ENCODE results near the gene BRME1.

DNA sequence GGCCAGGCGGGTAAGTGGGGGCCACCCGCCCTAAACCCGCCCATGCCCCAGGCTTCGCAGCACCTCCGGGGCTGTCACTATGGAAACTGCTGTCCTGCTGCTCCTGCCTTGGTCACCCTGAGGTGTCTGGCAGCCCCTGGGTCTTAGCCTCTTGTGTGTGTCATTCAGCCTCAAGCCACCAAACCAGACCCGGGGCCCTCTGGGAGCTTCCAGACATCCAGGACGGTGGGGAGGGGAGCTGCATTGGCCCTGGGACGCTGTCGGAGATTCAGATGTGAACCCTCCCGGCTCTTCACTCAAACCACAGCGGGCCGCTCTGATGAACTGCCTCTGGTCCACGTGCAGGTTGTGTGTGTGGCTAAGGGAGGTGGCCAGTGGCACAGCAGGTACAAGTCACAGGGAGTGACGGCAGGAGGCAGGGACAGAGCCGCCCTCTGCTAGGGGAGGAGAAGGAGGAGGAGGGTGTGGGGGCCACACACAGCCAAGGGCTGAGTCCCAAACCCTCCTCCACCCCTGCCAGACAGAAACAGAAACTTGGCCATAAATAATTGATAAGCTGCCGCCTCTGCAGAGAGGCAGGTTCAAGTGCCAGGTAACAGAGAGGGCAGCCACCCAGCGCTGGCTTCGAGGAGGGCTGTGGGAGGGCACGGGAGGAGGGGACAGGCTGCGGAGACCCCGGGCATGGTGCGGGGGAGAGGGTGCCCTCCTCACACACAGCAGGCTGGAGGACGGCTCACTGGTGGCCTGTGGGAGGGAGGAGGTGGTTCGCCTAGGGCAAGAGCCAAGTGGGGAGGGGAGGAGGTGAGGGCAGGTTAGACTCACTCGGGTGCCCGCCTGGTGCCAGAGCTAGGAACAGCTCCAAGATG, 21.0 kb downstream of the BRME1 start:
- TF ChIP-seq ZNF121 (CRISPR knock-in tag; IDR thresholded peaks at IDR 0.05) = no peak
- TF ChIP-seq CC2D1A (CRISPR knock-in tag; IDR thresholded peaks at IDR 0.05) = no peak
- TF ChIP-seq, protein P1, sequence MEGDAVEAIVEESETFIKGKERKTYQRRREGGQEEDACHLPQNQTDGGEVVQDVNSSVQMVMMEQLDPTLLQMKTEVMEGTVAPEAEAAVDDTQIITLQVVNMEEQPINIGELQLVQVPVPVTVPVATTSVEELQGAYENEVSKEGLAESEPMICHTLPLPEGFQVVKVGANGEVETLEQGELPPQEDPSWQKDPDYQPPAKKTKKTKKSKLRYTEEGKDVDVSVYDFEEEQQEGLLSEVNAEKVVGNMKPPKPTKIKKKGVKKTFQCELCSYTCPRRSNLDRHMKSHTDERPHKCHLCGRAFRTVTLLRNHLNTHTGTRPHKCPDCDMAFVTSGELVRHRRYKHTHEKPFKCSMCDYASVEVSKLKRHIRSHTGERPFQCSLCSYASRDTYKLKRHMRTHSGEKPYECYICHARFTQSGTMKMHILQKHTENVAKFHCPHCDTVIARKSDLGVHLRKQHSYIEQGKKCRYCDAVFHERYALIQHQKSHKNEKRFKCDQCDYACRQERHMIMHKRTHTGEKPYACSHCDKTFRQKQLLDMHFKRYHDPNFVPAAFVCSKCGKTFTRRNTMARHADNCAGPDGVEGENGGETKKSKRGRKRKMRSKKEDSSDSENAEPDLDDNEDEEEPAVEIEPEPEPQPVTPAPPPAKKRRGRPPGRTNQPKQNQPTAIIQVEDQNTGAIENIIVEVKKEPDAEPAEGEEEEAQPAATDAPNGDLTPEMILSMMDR (CRISPR knock-in tag; IDR thresholded peaks at IDR 0.05) = no peak
- TF ChIP-seq IRF9 (CRISPR knock-in tag; IDR thresholded peaks at IDR 0.05; ENCODE audit: borderline replicate concordance) = no peak
- TF ChIP-seq, protein P2, sequence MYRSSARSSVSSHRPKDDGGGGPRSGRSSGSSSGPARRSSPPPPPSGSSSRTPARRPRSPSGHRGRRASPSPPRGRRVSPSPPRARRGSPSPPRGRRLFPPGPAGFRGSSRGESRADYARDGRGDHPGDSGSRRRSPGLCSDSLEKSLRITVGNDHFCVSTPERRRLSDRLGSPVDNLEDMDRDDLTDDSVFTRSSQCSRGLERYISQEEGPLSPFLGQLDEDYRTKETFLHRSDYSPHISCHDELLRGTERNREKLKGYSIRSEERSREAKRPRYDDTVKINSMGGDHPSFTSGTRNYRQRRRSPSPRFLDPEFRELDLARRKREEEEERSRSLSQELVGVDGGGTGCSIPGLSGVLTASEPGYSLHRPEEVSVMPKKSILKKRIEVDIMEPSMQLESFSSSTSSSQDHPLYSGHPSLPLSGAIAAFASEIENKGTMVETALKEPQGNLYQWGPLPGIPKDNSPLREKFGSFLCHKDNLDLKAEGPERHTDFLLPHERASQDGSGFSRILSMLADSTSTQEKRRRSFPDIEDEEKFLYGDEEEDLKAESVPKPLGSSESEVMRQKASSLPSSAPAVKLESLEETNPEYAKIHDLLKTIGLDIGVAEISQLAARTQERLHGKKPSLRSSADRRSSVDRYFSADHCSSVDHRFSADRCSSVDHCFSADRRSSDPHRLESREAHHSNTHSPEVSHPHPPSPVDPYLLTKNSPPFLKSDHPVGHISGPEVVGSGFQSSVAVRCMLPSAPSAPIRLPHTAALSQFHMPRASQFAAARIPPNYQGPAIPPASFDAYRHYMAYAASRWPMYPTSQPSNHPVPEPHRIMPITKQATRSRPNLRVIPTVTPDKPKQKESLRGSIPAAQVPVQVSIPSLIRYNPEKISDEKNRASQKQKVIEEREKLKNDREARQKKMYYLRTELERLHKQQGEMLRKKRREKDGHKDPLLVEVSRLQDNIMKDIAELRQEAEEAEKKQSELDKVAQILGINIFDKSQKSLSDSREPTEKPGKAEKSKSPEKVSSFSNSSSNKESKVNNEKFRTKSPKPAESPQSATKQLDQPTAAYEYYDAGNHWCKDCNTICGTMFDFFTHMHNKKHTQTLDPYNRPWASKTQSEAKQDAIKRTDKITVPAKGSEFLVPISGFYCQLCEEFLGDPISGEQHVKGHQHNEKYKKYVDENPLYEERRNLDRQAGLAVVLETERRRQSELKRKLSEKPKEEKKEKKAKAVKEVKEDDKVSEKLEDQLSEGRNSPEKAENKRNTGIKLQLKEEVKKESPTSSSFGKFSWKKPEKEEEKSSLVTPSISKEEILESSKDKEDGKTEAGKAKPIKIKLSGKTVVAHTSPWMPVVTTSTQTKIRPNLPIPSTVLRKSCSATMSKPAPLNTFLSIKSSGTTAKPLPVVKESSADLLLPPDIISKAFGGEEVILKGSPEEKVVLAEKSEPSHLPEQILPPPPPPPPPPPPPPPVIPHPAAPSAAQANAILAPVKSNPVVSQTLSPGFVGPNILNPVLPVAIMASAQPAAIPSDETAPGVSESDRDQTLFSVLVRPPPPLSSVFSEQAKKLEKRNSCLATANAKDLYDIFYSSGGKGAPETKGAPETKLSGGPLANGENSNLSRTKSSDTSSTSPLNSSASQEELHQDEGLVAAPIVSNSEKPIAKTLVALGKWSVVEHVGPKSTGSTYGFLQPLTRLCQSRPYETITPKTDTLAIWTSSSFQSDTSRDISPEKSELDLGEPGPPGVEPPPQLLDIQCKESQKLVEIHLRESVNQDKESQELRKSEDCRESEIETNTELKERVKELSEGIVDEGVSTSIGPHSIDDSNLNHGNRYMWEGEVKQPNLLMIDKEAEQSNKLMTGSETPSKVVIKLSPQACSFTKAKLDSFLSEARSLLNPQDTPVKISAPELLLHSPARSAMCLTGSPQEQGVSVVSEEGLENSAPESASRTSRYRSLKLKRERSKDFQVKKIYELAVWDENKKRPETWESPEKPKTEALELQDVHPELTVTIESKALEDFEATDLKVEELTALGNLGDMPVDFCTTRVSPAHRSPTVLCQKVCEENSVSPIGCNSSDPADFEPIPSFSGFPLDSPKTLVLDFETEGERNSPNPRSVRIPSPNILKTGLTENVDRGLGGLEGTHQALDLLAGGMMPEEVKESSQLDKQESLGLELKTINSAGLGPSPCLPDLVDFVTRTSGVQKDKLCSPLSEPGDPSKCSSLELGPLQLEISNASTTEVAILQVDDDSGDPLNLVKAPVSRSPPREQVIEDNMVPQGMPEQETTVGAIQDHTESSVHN (CRISPR knock-in tag; IDR thresholded peaks at IDR 0.05) = no peak
- no peak for TF ChIP-seq ZNF274 (CRISPR knock-in tag; IDR thresholded peaks at IDR 0.05)
- no peak for TF ChIP-seq CENPT (CRISPR knock-in tag; IDR thresholded peaks at IDR 0.05; ENCODE audit: low read depth)
- no peak for TF ChIP-seq HDAC2 (CRISPR knock-in tag; IDR thresholded peaks at IDR 0.05)
- no peak for TF ChIP-seq TBL1XR1 (IDR thresholded peaks at IDR 0.05; ENCODE audit: borderline replicate concordance, low read length, partially characterized antibody)
